Erythroblast (primary cell): Measurements from ENCODE around the gene POLR1C.

Source experiments
- GATA1 ChIP-seq: IDR thresholded peaks from 2 replicates; pipeline ENCODE4 v1.6.1; 2011; ENCODE audit warnings: low read depth, mild to moderate bottlenecking, control low read depth, low read length, moderate library complexity
- POLR2A ChIP-seq: IDR thresholded peaks from 2 replicates; pipeline ENCODE4 v1.6.1; 2011; ENCODE audit warnings: mild to moderate bottlenecking, low read length

GRCh38 chr6:43489277-43490072 is 27.4 kb upstream of the POLR1C start:
- TF ChIP-seq POLR2A: no peak
- TF ChIP-seq GATA1: no peak
